HG03135 (cell line): ENCODE results near the gene CNPY2.
A peak's percentile ranks its signal among the peaks of the same experiment; 100 is the strongest.
"Not testable (repeated sequence)": the region's sequence is repeated elsewhere in the genome, so short reads cannot be mapped to it uniquely, and the experiment has no call there.

Source experiments
- ATAC-seq: cut with Tn5 transposase; IDR thresholded peaks from one replicate; pipeline ENCODE4 v1.9.1; 2021; ENCODE audit warnings: mild to moderate bottlenecking, moderate library complexity; ENCODE audit not compliant: unreplicated experiment

CNPY2 gene

DNA sequence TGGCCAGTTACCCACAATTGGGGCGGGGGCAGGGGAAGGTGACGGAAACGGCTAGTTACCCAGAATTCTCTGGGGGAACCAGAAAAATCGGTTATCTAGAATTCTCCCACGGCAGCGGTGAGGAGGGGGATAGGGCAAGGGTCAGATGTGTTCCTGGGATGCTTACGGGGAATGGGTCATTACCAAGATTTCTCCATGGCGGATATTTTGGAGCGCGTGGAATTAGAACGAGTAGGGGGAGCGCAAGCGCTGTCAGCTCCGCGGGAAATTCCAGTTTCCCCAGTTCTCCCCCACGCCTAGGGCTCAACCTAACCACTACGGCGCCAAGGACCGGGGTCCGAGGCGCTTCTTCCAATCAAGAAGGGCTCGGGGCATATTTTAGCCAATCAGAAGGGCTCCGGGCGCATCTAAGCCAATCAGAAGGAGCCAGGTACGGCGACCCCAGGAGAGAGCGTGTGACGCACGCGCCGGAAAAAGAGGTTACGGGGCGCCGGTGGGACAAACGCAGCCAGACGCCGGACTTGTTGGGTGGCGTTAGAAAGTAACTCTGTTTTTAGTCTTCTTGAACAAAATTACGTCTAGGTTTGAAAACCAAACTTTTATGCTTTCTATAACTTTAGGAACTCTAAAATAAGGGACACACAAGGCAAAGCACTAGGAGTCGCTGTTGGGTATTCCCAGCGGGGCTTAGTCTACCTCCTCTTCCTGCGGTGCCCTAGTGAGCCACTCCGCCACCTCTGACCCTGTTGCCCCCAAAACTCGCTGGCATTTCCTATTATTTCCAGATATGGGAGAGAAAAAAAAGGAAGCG lies 18.1 kb upstream of the CNPY2 start, which contains the start of gene PAN2:
PAN2 (minus strand) TSS at position 322 of the 811 bp plus-strand sequence. CDS start 906 bp downstream, outside the sequence.
- ATAC-seq, result peak; percentile 88

DNA sequence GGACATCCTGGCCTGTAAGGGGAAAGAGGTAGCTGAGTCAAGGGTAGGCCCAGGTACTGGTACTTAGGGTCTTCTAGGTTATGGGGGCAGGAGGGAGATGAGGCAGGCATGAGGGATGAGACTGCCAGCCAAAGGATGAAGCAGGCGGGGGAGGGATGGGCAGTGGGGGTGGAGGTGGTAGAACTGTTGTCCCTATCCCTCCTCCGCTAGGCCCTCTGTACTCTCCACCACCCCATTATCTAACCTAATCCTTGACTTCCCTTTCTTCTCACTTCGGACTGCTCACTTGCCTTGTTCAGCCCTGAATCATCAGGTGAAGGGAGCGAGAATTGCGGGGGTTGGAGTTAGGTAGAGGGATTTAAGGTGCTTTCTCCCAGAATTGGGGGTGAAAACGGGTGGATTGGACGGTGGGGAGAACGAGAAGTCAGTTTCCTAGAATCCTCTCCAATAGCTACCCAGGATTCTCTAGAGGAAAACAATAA lies 17.4 kb upstream of the CNPY2 start:
- no peak for ATAC-seq

DNA sequence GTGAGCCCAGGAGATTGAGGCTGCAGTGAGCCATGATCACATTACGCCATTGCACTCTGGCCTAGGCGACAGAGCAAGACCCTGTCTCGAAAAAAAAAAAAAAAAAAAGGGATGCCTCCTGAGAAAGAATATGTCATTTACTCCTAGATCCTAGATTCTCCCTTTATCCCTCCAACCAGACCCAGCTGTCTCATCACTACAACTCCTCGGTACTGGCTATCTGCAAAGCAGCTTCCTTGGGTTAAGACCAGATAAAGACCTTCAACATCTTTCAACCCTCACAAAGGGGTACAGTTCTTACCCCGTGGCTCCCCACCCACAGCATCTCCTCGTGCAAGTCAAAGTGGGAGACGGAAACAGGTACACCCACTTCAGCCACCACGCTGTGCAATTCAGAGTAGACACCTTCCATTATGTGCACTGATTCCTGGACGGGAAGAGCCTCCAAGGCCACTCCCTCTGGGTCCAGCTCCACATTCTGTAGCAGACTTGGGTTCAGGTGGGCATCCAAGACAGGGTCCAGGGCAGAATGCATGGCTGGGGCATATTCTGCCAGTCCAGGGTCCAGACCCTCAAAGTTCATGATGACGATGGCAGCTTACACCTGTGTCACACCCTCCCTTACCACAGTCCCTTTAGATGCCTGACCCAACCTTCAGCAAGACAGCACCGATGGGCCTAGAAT lies 16.9 kb upstream of the CNPY2 start:
- ATAC-seq, result no peak

DNA sequence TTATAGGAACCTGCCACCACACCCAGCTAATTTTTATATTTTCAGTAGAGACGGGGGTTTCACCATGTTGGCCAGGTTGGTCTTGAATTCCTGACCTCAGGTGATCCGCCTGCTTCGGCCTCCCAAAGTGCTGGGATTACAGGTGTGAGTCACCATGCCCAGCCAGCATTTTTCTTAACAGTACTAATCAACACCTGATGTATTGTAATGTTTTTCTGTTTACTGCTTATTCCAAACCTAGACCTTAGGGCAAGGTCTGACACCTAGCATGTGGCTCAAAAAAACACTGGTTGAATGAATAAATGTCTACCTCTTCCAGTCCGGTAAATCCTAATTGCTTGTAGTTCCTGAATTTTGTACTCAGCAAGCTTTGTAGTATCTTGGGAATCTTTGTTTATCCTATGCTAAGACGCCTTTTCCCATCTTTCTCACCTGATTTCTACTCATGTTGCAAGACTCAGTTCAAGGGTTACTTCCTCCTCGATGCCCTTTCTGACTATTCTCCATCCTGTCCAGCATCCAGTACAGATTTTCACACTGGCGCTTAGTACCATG lies 15.2 kb upstream of the CNPY2 start:
- no peak for ATAC-seq

DNA sequence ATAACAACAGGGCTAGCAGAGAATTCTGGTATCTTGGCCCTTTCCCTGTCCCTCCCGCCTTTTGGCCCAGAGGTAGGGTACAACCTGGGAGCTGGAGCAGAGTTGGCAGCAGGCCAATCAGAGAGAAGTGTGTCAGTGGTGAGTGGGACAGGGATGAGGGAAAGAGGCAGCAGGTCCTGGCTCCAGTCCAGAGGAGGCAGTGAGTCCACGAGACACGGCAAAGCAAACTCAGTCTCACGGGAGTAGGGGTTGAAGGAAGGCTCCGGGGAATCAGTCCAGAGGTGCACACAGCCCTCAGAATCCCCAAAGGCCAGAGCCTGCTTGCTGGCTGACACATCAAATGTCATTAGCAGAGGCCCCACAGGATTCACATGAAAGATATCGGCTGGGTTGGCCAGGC lies 10.7 kb upstream of the CNPY2 start:
- ATAC-seq, result no peak

DNA sequence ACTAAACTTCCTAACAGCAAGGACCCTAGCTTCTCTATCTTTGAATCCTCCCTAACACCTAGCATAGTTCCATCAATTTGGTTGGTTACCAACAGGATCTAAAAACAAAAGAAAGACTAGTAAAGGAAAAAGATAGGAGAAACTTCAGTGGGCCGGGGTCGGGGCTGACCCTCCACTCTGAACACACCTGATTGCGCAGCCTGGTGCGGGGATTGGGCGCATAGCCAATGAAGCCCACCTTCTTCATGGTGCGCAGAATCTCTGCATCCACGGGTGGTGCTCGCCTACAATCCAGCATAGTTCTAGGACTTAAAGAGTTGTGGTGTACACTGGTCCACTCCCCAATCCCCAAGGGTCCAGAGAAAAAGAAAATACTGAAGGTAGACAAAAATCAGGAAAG lies 10.3 kb upstream of the CNPY2 start:
- no peak for ATAC-seq

DNA sequence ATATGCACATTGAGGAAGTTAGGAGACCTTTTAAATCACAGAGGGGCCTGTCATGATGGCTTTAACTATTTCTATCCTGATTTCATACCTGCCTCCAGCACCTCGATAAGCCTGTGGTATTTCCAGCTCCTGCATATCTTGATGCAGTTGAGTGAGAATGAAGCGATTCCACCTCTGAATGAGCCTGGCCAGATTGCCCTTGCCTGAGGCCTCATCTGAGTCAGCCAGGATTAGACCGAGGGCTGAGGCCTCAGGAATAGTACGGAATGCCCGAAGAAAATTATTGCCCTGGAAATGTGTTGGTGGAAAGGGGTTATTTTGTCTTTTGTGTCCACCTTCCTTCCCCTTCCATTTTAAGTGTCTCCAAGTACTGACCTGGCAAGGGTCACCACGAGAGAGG lies 8.4 kb upstream of the CNPY2 start:
- ATAC-seq, result no peak

DNA sequence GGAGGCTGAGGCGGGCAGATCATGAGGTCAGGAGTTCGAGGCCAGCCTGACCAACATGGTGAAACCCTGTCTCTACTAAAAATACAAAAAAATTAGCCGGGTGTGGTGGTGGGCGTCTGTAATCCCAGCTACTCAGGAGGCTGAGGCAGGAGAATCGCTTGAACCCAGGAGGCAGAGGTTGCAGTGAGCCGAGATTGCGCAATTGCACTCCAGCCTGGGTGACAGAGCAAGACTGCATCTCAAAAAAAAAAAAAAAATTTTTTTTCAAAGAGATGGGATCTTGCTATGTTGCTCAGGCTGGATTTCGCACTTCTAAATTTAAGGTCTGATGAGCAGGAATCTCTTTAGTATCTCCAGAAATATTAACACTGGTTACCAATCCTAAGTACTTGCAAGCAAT lies 5.8 kb upstream of the CNPY2 start:
- ATAC-seq, result not testable (repeated sequence)

DNA sequence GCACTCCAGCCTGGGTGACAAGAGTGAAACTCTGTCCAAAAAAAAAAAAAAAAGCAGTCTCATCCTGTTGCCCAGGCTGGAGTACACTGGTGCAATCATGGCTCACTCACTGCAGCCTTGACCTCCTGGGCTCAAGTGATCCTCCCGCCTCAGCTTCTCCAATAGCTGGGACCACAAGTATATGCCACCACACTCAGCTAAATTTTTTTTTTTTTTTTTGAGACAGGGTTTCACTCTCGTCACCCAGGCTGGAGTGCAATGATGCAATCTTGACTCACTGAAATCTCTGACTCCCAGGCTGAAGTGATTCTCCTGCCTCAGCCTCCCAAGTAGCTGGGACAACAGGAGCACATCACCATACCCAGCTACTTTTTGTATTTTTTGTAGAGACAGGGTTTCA lies 5.2 kb upstream of the CNPY2 start:
- no peak for ATAC-seq

DNA sequence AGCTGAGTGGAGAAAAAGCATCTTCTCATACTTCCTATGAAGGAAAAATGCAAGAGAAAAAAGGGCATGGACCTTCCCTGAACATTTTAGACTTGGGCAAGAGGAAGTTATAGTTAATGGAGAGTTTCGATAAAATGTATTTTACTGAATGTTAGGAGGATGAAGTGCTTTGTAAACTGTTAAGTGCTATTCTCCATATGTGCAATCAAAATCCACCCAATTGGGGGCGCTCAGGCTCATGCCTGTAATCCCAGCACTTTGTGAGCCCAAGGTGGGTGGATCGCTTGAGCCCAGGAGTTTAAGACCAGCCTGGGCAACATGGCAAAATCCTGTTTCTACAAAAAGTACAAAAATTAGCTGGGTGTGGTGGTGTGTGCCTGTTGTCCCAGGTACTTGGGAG lies 1.9 kb upstream of the CNPY2 start:
- ATAC-seq, result no peak

DNA sequence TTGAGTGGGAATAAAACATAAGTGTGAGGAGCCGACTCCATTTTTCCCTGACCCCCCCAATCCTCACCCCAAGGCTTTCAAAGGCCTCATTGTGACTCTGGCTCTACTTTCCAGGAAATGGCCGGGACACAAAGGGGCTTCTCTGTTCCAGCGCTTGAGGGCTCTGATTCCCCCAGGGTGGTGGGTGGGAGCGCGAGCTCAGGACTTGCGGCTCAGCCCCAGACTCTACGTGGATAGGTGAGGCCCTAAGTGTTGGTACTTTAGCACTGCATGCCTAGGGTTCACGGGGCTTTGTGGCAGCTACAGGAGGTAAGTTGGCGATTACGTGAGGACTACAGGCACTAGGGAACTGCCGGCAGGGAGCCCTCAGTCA lies 553 bp downstream of the CNPY2 start:
- ATAC-seq, result no peak

DNA sequence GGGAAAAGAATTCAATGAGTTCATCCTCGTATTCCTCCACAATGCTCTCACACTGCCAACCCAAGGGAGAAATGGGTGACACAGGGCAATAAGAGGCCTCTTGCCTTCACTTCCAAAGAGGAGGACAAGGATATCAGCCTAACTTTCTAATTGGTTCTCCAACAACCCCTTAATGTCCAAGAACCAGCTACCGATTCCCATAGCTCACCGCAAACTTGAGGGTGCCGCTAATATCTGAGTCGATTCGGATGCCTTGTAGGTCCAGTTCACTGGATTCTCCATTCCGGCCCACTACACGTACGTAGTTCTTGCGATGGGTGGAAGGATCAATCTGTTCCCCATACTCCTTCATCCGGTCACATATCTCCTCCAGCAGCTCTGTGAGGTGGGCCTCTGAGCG lies 4.8 kb downstream of the CNPY2 start:
- no peak for ATAC-seq

DNA sequence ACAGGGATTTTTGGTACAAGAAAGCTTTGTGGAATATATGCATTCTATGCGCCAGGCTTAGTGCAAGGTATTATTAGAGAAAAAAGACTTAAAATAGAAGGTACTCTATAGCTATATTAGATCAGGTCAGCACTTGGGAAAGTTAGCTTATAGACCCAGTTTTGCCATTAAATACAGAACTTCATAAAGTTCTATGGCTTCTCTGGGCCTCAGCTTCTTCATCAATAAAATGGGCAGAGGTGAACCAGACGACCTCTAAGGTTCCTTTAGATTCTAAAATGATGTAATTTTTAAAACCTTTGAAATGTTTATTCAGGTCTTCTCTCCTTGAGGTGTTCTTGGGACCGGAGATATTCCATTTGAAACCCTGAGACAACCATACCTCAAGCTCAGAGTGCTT lies 7.1 kb downstream of the CNPY2 start:
- no peak for ATAC-seq

DNA sequence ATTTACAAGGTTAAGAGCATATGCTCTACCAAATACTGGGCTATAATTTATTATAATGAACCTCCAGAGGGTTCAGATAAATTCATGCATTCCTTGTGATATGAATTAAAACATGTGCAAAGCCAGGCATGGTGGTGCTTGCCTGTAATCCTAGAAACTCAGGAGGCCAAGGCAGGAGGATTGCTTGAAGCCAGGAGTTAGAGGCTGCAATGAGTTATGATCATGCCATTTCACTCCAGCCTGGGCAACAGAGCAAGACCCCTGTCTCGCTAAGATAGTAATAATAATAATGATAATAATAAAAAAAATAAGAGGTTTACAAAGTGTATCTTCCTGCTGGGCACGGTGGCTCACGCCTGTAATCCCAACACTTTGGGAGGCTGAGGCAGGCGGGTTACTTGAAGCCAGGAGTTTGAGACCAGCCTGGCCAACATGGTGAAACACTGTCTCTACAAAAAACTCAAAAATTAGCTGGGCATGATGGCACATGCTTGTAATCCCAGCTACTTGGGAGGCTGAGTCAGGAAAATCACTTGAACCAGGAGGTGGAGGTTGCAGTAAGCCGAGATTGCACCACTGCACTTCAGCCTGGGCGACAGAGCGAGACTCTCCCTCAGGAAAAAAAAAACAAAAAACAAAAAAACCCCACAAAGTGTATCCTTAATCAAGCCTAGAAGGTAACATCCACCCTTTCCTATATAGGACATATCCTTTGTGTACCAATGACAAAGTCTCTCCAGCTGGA lies 8.4 kb downstream of the CNPY2 start:
- ATAC-seq, result no peak

DNA sequence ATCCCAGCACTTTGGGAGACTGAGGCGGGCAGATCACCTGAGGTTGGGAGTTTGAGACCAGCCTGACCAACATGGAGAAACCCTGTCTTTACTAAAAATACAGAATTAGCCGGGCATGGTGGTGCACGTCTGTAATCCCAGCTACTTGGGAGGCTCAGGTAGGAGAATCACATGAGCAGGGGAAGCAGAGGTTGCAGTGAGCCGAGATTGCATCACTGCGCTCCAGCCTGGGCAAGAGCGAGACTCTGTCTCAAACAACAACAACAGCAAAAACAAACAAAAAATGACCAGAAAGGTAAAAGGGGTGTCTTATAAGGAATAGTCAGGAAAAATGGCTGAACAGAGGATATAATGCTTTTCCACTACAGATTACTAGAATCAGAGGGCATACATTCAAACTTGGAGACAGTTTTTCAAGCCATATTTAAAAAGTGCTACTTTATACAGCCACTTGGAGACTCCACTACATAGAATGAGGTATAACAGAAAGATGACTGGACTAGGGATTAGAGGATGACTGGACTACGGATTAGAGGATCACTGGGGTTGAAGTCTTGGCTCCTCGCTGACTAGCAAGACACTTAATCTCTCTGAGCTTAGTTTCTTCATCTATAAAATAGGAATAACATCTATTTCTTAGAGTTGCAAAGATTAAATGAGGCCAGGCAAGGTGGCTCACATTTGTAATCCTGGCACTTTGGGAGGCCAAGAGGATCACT lies 10.8 kb downstream of the CNPY2 start:
- ATAC-seq, result no peak

DNA sequence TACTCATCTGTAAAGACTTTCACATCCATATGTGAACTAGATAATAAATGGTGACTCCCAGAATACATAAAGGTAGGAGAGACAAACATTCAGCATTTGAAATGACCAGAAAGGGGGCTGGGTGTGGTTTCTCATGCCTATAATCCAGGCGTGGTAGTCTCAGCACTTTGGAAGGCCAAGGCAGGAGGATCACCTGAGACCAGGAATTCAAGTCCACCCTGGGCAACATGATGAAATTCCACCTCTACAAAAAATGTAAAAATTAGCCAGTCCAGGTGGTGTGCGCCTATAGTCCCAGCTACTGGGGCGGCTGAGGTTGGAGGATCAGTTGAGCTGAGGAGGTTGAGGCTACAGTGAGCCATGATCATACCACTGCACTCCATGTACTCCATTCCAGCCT lies 11.5 kb downstream of the CNPY2 start:
- no peak for ATAC-seq

DNA sequence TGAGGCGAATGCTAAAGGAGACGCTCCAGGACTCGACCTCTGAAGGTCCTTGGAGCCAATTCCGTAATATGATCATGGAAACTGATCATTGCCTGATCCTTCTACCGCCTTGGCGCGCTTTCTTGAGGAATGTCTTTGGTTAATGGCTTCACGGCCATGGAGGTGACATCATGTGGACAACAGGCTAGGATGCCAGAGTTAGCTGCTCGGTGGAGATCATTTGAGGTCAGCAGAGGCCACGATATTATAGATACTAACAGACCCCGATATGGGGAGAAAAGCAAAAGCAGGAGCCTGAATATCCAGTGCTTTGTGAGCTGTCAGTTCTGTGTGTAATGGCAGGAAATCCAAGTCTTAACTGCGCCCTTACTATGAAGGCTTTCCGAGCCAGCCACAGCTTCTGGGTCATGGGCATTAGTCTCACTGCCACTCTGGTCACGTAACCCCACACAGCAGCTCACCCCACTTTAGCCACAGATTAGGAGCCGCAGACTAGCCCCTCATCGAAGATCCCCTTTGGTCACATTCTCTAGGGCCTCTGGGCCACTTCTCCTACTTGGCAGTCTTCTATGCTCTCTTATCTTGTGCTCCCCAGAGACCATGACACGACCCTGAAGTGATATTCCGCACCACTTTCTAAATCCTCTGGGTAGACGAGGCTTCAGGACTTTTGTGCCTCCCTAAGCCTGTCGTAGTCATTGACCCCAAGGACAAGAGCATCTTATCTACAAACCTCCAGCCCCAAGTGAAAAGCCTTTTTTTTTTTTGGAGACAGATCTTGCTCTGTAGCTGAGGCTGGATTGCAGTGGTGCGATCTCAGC lies 14.9 kb downstream of the CNPY2 start:
- ATAC-seq, result no peak

DNA sequence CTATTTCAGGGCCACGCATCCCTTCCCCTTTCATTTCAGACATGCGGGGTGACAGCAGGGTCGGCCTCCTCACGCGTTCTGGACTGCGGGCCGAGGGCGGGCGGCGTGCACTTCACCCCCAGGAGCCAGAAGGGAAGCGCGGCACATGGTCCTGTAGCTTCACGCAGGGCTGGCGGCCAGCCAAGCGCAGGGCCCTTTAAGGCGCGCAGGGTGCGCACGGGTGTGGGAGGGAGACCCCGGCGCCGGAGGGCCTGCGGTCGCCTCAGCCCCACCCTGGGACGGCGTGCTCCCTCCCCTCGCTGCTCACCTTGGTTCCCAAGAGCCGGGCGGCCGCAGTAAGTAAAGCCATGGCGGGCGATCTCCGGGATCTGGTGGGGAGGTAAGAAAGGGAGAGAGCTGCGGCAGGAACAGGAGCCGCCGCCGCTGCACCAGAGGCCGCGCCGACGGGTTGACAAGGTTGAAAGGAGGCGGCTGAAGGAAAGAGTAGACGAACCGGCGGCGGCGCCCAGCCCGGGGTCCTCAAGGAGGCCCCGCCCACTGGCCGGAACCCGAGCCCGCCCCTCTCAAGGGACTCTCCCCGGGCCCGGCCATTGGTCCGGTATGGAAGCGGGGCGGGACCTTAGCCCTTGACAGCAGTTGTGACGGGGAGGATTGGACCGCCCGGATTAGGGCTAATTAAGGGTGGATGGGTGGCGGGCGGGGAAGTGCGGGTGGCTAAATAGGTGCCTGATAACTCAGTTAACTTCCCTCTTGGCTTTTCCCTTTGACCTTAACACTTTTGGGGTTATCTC lies 15.7 kb downstream of the CNPY2 start, which contains the start of gene CS:
CS (minus strand) TSS at position 478 of the 791 bp plus-strand sequence; CDS start at position 349, 129 bp downstream.
- peak; percentile 95 for ATAC-seq

DNA sequence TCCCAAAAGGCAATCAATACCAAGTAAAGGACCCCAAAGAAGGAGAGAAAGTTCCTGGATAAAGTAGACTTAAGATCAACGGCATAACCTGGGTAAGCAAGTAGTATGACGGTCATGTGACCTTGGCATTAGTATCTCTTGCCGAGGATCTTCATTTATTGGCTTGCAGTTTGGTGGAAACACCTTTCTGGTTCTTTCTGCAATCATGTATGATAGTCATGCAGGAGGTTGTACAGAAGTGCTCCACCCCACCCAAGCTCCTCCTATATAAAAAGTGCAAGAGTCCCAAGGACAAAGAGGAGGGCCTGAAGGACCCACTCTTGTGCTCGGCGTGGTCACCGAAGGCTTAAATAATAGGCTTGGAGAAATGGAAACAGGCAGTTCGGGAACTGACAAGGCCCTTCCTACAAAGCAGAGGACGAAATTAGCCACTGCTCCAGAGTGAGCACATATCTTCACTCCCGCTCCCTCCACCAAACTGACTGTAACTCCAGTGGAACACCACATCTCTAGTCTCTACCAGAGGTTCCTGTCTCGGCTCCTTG lies 16.4 kb downstream of the CNPY2 start:
- peak; percentile 5 for ATAC-seq
